ENCODE measurements around the gene USP3. TPM values are rescaled to one million over a fixed set of nuclear protein-coding genes. Genes with fewer than 3 reads are reported as not detected.

The USP3 gene
- total RNA-seq, 2 donors from 2014 or later = 51.5 to 52.5 TPM

GRCh38 chr15:63491116-63491827, 13.1 kb upstream of the USP3 start:
- TF ChIP-seq, protein P1, sequence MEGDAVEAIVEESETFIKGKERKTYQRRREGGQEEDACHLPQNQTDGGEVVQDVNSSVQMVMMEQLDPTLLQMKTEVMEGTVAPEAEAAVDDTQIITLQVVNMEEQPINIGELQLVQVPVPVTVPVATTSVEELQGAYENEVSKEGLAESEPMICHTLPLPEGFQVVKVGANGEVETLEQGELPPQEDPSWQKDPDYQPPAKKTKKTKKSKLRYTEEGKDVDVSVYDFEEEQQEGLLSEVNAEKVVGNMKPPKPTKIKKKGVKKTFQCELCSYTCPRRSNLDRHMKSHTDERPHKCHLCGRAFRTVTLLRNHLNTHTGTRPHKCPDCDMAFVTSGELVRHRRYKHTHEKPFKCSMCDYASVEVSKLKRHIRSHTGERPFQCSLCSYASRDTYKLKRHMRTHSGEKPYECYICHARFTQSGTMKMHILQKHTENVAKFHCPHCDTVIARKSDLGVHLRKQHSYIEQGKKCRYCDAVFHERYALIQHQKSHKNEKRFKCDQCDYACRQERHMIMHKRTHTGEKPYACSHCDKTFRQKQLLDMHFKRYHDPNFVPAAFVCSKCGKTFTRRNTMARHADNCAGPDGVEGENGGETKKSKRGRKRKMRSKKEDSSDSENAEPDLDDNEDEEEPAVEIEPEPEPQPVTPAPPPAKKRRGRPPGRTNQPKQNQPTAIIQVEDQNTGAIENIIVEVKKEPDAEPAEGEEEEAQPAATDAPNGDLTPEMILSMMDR (conservative IDR thresholded peaks at IDR 0.05) = no peak
- no peaks in the 10 kb centered on the region for H3K9me3 ChIP-seq (ENCODE audit: control insufficient read depth, low read length)
- no peak overlapping the region for H3K27ac Mint-ChIP-seq
- peak overlapping the region; percentile 51 for H3K4me3 ChIP-seq (ENCODE audit: low read length)
- peaks cover 47% of the 10 kb centered on the region for H3K4me1 Mint-ChIP-seq
- H3K27ac ChIP-seq (ENCODE audit: low read depth, low read length) = no peak overlapping the region
- H3K4me1 ChIP-seq (ENCODE audit: control insufficient read depth, insufficient read depth, low read length) = peaks cover 13% of the 10 kb centered on the region
- DNase-seq = peak; percentile 51
- no peaks in the 10 kb centered on the region for H3K36me3 ChIP-seq (ENCODE audit: control insufficient read depth, insufficient read depth, low read length)
- H3K9ac ChIP-seq (ENCODE audit: extremely low read depth, low read length, poor library complexity, severe bottlenecking) = no peak overlapping the region
- WGBS, 2 experiments (ENCODE audit: insufficient coverage in 1 of 2, insufficient read length in 1 of 2) = 76 to 88% methylated on average over 5 of the region's 5 CpGs
- no peaks in the 10 kb centered on the region for H3K36me3 Mint-ChIP-seq (ENCODE audit: low read depth)
- no peaks in the 10 kb centered on the region for H3K9me3 Mint-ChIP-seq
- no peak overlapping the region for H3K4me3 Mint-ChIP-seq
- peaks cover 5% of the 10 kb centered on the region for H3K27me3 ChIP-seq (ENCODE audit: control insufficient read depth, insufficient read depth, low read length, poor library complexity, severe bottlenecking)
- H3K27me3 Mint-ChIP-seq (ENCODE audit: insufficient read depth) = peaks cover 14% of the 10 kb centered on the region

GRCh38 chr15:63491979-63492378, 12.4 kb upstream of the USP3 start:
- Mint-ChIP-seq H3K4me3 (no peak overlapping the region), H3K4me1 (peaks cover 47% of the 10 kb centered on the region), H3K27ac (no peak overlapping the region), H3K36me3 (ENCODE audit: low read depth) (no peaks in the 10 kb centered on the region), H3K27me3 (ENCODE audit: insufficient read depth) (peaks cover 14% of the 10 kb centered on the region), H3K9me3 (no peaks in the 10 kb centered on the region)
- no peak overlapping the region for H3K27ac ChIP-seq (ENCODE audit: low read depth, low read length)
- H3K4me3 ChIP-seq (ENCODE audit: low read length) = no peak overlapping the region
- H3K27me3 ChIP-seq (ENCODE audit: control insufficient read depth, insufficient read depth, low read length, poor library complexity, severe bottlenecking) = peaks cover 12% of the 10 kb centered on the region
- WGBS, 2 experiments (ENCODE audit: insufficient coverage in 1 of 2, insufficient read length in 1 of 2) = 92% methylated on average over 4 of the region's 6 CpGs; no CpG with 5 or more reads in 1 of the 2 experiments
- peaks cover 13% of the 10 kb centered on the region for H3K4me1 ChIP-seq (ENCODE audit: control insufficient read depth, insufficient read depth, low read length)
- peak; percentile 44 for DNase-seq
- no peaks in the 10 kb centered on the region for H3K9me3 ChIP-seq (ENCODE audit: control insufficient read depth, low read length)
- H3K9ac ChIP-seq (ENCODE audit: extremely low read depth, low read length, poor library complexity, severe bottlenecking) = no peak overlapping the region
- H3K36me3 ChIP-seq (ENCODE audit: control insufficient read depth, insufficient read depth, low read length) = no peaks in the 10 kb centered on the region
- TF ChIP-seq, protein P1 (conservative IDR thresholded peaks at IDR 0.05) = no peak

DNA sequence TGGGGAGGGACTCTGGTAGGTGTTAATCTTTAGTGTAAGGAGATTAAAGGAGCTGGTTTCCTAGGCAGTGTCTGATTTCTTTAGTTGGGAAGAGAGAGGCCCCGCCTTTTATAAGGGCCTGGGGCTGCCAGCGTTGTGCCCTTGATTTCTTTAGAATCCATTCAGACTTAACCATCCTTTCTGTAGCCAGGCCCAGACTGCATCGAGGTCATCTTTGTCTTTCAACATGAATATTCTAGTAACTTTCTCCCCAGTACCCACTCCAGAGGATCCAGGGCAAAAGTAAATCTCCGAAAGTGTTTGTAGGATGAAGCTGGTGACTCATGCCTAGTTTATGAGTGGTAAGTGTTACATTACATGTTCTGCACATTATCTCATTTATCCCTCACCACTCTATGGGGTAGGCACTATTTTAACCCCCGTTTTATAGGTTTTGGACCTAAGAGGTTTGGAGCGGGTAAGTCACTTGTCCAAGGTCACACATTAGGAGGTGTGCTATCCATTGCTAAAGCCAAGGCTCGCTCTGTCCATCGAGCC, 11.8 kb upstream of the USP3 start:
- Mint-ChIP-seq H3K9me3 (no peaks in the 10 kb centered on the region), H3K36me3 (ENCODE audit: low read depth) (no peaks in the 10 kb centered on the region), H3K27ac (no peak overlapping the region), H3K4me3 (no peak overlapping the region), H3K4me1 (peaks cover 43% of the 10 kb centered on the region), H3K27me3 (ENCODE audit: insufficient read depth) (peaks cover 13% of the 10 kb centered on the region)
- Histone ChIP-seq H3K4me1 (ENCODE audit: control insufficient read depth, insufficient read depth, low read length) (peaks cover 13% of the 10 kb centered on the region), H3K4me3 (ENCODE audit: low read length) (no peak overlapping the region), H3K27me3 (ENCODE audit: control insufficient read depth, insufficient read depth, low read length, poor library complexity, severe bottlenecking) (peaks cover 12% of the 10 kb centered on the region), H3K9ac (ENCODE audit: extremely low read depth, low read length, poor library complexity, severe bottlenecking) (no peak overlapping the region), H3K9me3 (ENCODE audit: control insufficient read depth, low read length) (no peaks in the 10 kb centered on the region), H3K27ac (ENCODE audit: low read depth, low read length) (no peak overlapping the region), H3K36me3 (ENCODE audit: control insufficient read depth, insufficient read depth, low read length) (no peaks in the 10 kb centered on the region)
- 85 to 90% methylated on average over 4 to 7 of the region's 8 CpGs for WGBS, 2 experiments (ENCODE audit: insufficient coverage in 1 of 2, insufficient read length in 1 of 2)
- TF ChIP-seq, protein P1 (conservative IDR thresholded peaks at IDR 0.05) = no peak
- DNase-seq = no peak
